HG02763 (cell line): ENCODE results near the gene SCMH1.
"Not testable (repeated sequence)": the region's sequence is repeated elsewhere in the genome, so short reads cannot be mapped to it uniquely, and the experiment has no call there.

Experiments used
- ATAC-seq: cut with Tn5 transposase; IDR thresholded peaks from one replicate; pipeline ENCODE4 v1.9.1; 2021; ENCODE audit warnings: mild to moderate bottlenecking, moderate library complexity; ENCODE audit not compliant: unreplicated experiment

The SCMH1 gene

GRCh38 chr1:41251120-41251519 is 9.0 kb upstream of the SCMH1 start:
- ATAC-seq: not testable (repeated sequence)

GRCh38 chr1:41249319-41249718 is 7.2 kb upstream of the SCMH1 start:
- no peak for ATAC-seq

GRCh38 chr1:41246568-41246967 is 4.5 kb upstream of the SCMH1 start:
- ATAC-seq: no peak

GRCh38 chr1:41245659-41246058 is 3.6 kb upstream of the SCMH1 start:
- ATAC-seq: no peak

GRCh38 chr1:41243079-41243385 is 926 bp upstream of the SCMH1 start:
- no peak for ATAC-seq

GRCh38 chr1:41242342-41243078 is 404 bp upstream of the SCMH1 start:
- no peak for ATAC-seq

- ATAC-seq: peak; percentile 55
Observed at GRCh38 chr1:41241354-41241748, 755 bp downstream of the SCMH1 start.

- no peak for ATAC-seq
Observed at GRCh38 chr1:41240781-41241353, 1.2 kb downstream of the SCMH1 start.

GRCh38 chr1:41239988-41240610 is 2.0 kb downstream of the SCMH1 start:
- no peak for ATAC-seq

- no peak for ATAC-seq
Observed at GRCh38 chr1:41238311-41238988, 3.7 kb downstream of the SCMH1 start.

GRCh38 chr1:41236781-41237180 is 5.3 kb downstream of the SCMH1 start:
- ATAC-seq: no peak

GRCh38 chr1:41235893-41236292 is 6.2 kb downstream of the SCMH1 start:
- no peak for ATAC-seq

GRCh38 chr1:41233708-41234107 is 8.4 kb downstream of the SCMH1 start:
- no peak for ATAC-seq

GRCh38 chr1:41232305-41232704 is 9.8 kb downstream of the SCMH1 start:
- no peak for ATAC-seq

- no peak for ATAC-seq
Observed at GRCh38 chr1:41230656-41231055, 11.4 kb downstream of the SCMH1 start.

- ATAC-seq: not testable (repeated sequence)
Observed at GRCh38 chr1:41229219-41229618, 12.9 kb downstream of the SCMH1 start.

- ATAC-seq: no peak
Observed at GRCh38 chr1:41226815-41227434, 15.2 kb downstream of the SCMH1 start.

GRCh38 chr1:41225495-41225894 is 16.6 kb downstream of the SCMH1 start:
- ATAC-seq: no peak

- no peak for ATAC-seq
Observed at GRCh38 chr1:41222496-41222895, 19.6 kb downstream of the SCMH1 start.

GRCh38 chr1:41221995-41222394 is 20.1 kb downstream of the SCMH1 start:
- no peak for ATAC-seq

GRCh38 chr1:41218152-41218551 is 24.0 kb downstream of the SCMH1 start:
- no peak for ATAC-seq
